Measurements from ENCODE around the gene ANGEL2.

ANGEL2 gene

GRCh38 chr1:212968368-212968863, 47.3 kb downstream of the ANGEL2 start:
- no peak for TF ChIP-seq CTCF (IDR thresholded peaks at IDR 0.05)

- TF ChIP-seq CTCF (IDR thresholded peaks at IDR 0.05): peak; percentile 49
Measured at GRCh38 chr1:212967801-212968200, 47.9 kb downstream of the ANGEL2 start.

- no peak for TF ChIP-seq CTCF (IDR thresholded peaks at IDR 0.05)
Measured at GRCh38 chr1:212966616-212967015, 49.1 kb downstream of the ANGEL2 start.

- TF ChIP-seq CTCF (IDR thresholded peaks at IDR 0.05): no peak
Measured at GRCh38 chr1:212964102-212964501, 51.6 kb downstream of the ANGEL2 start.

GRCh38 chr1:212962509-212962908, 53.2 kb downstream of the ANGEL2 start:
- no peak for TF ChIP-seq CTCF (IDR thresholded peaks at IDR 0.05)

- no peak for TF ChIP-seq CTCF (IDR thresholded peaks at IDR 0.05)
Measured at GRCh38 chr1:212960932-212961331, 54.7 kb downstream of the ANGEL2 start.

GRCh38 chr1:212959266-212960220, 56.1 kb downstream of the ANGEL2 start:
- TF ChIP-seq CTCF (IDR thresholded peaks at IDR 0.05): no peak

Measured in LNCAP (cell line).